ENCODE results near the gene DYNLT1. TPM values are rescaled to one million over a fixed set of nuclear protein-coding genes. Genes with fewer than 3 reads are reported as not detected.
A peak's percentile ranks its signal among the peaks of the same experiment; 100 is the strongest.

Gene DYNLT1
- total RNA-seq, 1 experiment from 2014 or later, result 50.5 TPM

DNA sequence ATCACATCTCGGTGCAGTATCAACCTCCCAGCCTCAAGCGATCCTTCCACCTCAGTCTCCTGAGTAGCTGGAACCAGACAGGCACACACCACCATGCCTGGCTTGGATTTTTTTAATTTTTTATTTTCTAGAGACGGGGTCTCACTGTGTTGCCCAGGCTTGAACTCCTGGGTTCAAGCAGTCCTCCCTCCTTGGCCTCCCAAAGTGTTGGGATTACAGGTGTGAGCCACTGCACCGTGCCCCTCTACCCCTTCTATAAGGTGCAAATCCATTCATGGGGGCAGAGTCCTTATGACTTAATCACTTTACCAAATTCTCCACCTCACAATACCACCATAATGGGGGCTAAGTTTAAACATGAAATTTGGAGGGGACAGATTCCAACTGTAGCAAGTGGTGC is 47.0 kb downstream of the DYNLT1 start:
- H4K20me1 ChIP-seq (ENCODE audit: low read length), result no peaks in the 10 kb centered on the region
- H3K4me3 ChIP-seq (ENCODE audit: low read length), result no peak overlapping the region
- no peak overlapping the region for H3K4me2 ChIP-seq (ENCODE audit: low read length)
- DNase-seq (no peak), ATAC-seq (no peak)
- no peaks in the 10 kb centered on the region for H3K79me2 ChIP-seq (ENCODE audit: low read length)
- H3K9ac ChIP-seq (ENCODE audit: low read length), result no peak overlapping the region
- H3K4me1 ChIP-seq (ENCODE audit: insufficient read depth, low read length), result no peaks in the 10 kb centered on the region
- ChIA-PET POLR2A (ENCODE audit: unreplicated experiment) (no interaction called here), CTCF (no interaction called here)
- no peaks in the 10 kb centered on the region; the same call in 1 of the 2 replicates for H3K36me3 ChIP-seq (ENCODE audit: low read depth, low read length)
- no TSS peak for BruUV-seq (replicated peaks)
- H3F3A ChIP-seq (ENCODE audit: low read length, unreplicated experiment), result no peaks in the 10 kb centered on the region
- intact Hi-C loops (cut with micrococcal nuclease), result no loop called here
- TF ChIP-seq, protein P1, sequence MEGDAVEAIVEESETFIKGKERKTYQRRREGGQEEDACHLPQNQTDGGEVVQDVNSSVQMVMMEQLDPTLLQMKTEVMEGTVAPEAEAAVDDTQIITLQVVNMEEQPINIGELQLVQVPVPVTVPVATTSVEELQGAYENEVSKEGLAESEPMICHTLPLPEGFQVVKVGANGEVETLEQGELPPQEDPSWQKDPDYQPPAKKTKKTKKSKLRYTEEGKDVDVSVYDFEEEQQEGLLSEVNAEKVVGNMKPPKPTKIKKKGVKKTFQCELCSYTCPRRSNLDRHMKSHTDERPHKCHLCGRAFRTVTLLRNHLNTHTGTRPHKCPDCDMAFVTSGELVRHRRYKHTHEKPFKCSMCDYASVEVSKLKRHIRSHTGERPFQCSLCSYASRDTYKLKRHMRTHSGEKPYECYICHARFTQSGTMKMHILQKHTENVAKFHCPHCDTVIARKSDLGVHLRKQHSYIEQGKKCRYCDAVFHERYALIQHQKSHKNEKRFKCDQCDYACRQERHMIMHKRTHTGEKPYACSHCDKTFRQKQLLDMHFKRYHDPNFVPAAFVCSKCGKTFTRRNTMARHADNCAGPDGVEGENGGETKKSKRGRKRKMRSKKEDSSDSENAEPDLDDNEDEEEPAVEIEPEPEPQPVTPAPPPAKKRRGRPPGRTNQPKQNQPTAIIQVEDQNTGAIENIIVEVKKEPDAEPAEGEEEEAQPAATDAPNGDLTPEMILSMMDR (conservative IDR thresholded peaks at IDR 0.05; ENCODE audit: low read depth, low read length), result no peak
- no peak for TF ChIP-seq EZH2phosphoT487 (IDR thresholded peaks at IDR 0.05; ENCODE audit: borderline replicate concordance, low read length)
- no peak for TF ChIP-seq EZH2 (IDR thresholded peaks at IDR 0.05; ENCODE audit: low read length, unreplicated experiment)
- H3K9me3 ChIP-seq (ENCODE audit: low read length), result no peaks in the 10 kb centered on the region
- H2AFZ ChIP-seq (ENCODE audit: low read length), result no peak overlapping the region
- no peaks in the 10 kb centered on the region for H3K27me3 ChIP-seq (ENCODE audit: low read length)
- no peaks in the 10 kb centered on the region for H3K9me2 ChIP-seq (replicated peaks; ENCODE audit: low read length)
- H3K27ac ChIP-seq (ENCODE audit: low read length), result no peak overlapping the region

DNA sequence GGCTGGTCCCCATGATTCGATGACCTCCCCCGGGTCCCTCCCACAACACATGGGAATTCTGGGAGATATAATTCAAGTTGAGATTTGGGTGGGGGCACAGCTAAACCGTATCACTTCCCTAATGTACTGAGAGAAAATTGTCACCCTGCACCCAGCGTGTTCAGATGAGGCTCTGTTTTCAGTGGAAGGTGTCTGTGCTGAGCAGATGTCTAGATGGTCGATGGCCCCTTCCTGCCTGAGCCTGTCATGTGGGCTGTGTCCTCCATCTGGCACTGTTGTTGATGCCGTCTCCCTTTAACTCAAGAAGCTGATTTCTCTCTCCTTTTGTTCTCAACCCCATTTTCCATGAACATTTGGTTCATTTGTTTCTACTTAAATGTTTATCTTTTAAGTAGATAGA is 47.7 kb downstream of the DYNLT1 start:
- Histone ChIP-seq H3K27me3 (ENCODE audit: low read length) (no peaks in the 10 kb centered on the region), H3K36me3 (ENCODE audit: low read depth, low read length) (no peaks in the 10 kb centered on the region; the same call in 1 of the 2 replicates), H3F3A (ENCODE audit: low read length, unreplicated experiment) (no peaks in the 10 kb centered on the region), H3K4me1 (ENCODE audit: insufficient read depth, low read length) (no peaks in the 10 kb centered on the region), H3K4me2 (ENCODE audit: low read length) (no peak overlapping the region), H4K20me1 (ENCODE audit: low read length) (no peaks in the 10 kb centered on the region), H3K9ac (ENCODE audit: low read length) (no peak overlapping the region), H3K27ac (ENCODE audit: low read length) (no peak overlapping the region), H3K79me2 (ENCODE audit: low read length) (no peaks in the 10 kb centered on the region), H2AFZ (ENCODE audit: low read length) (no peak overlapping the region), H3K9me2 (replicated peaks; ENCODE audit: low read length) (no peaks in the 10 kb centered on the region), H3K4me3 (ENCODE audit: low read length) (no peak overlapping the region), H3K9me3 (ENCODE audit: low read length) (no peaks in the 10 kb centered on the region)
- BruUV-seq (replicated peaks), result no TSS peak
- POLR2A ChIA-PET (ENCODE audit: unreplicated experiment), result no interaction called here
- no peak for DNase-seq
- TF ChIP-seq EZH2 (IDR thresholded peaks at IDR 0.05; ENCODE audit: low read length, unreplicated experiment) (no peak), EZH2phosphoT487 (IDR thresholded peaks at IDR 0.05; ENCODE audit: borderline replicate concordance, low read length) (no peak)
- TF ChIP-seq, protein P1 (conservative IDR thresholded peaks at IDR 0.05; ENCODE audit: low read depth, low read length), result no peak
- intact Hi-C loops (cut with micrococcal nuclease), result no loop called here
- no peak for ATAC-seq
- CTCF ChIA-PET, result no interaction called here

DNA sequence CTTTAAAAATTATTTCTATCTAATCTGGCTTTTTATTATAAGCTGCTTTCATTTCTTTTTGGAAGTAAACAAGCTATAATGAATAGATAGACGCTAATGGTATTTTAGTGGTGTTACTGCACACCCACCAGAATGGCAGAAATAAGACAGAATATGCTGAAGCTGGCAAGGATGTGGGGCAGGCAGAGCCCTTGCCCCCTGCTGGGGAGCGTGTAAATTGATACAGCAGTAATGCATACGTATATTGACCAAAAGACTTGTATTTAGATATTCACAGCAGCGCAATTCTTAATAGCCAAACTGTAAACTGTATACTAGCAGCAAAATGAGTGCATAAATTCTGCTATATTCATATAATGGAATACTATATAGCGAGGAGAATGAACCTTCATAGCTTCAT is 49.3 kb downstream of the DYNLT1 start:
- intact Hi-C loops (cut with micrococcal nuclease), result no loop called here
- Histone ChIP-seq H3K27me3 (ENCODE audit: low read length) (no peaks in the 10 kb centered on the region), H3K4me2 (ENCODE audit: low read length) (no peak overlapping the region), H3K36me3 (ENCODE audit: low read depth, low read length) (no peaks in the 10 kb centered on the region; the same call in 1 of the 2 replicates), H3K9ac (ENCODE audit: low read length) (no peak overlapping the region), H3K9me2 (replicated peaks; ENCODE audit: low read length) (no peaks in the 10 kb centered on the region), H3K4me1 (ENCODE audit: insufficient read depth, low read length) (no peaks in the 10 kb centered on the region), H3K27ac (ENCODE audit: low read length) (no peak overlapping the region), H3K79me2 (ENCODE audit: low read length) (no peaks in the 10 kb centered on the region), H3K9me3 (ENCODE audit: low read length) (no peaks in the 10 kb centered on the region), H4K20me1 (ENCODE audit: low read length) (no peaks in the 10 kb centered on the region), H2AFZ (ENCODE audit: low read length) (no peak overlapping the region), H3F3A (ENCODE audit: low read length, unreplicated experiment) (no peaks in the 10 kb centered on the region), H3K4me3 (ENCODE audit: low read length) (no peak overlapping the region)
- ChIA-PET POLR2A (ENCODE audit: unreplicated experiment) (no interaction called here), CTCF (interaction anchor here (0.5 to 1.5 kb wide), 2 partner anchors 42 to 381 kb away, joined by 4 read pairs; no protein-coding TSS in a partner anchor)
- ATAC-seq (no peak), DNase-seq (no peak)
- TF ChIP-seq EZH2phosphoT487 (IDR thresholded peaks at IDR 0.05; ENCODE audit: borderline replicate concordance, low read length), result no peak
- TF ChIP-seq, protein P1 (conservative IDR thresholded peaks at IDR 0.05; ENCODE audit: low read depth, low read length), result peak; percentile 52
- BruUV-seq (replicated peaks), result no TSS peak

Data from PC-3 (cell line).